DOHH2 (cell line): Measurements from ENCODE around the gene POPDC2.

Source experiments
- H3F3A ChIP-seq: fragments of 200-600 bp; sonication (generic), shearing (Covaris generic); 2 replicates; pipeline ENCODE4 v1.6.0; 2016; ENCODE audit warnings: antibody characterized with exemption, mild to moderate bottlenecking; ENCODE audit not compliant: control insufficient read depth, insufficient read depth
- H3K27ac ChIP-seq: fragments of 200-600 bp; sonication (generic); 2 replicates; pipeline ENCODE4 v1.5.1; 2014; ENCODE audit warnings: low read depth, mild to moderate bottlenecking, low read length, moderate library complexity
- H3K27me3 ChIP-seq: fragments of 200-600 bp; sonication (generic); 2 replicates; pipeline ENCODE4 v1.6.1; 2014; ENCODE audit warnings: mild to moderate bottlenecking, low read length, mixed read lengths; ENCODE audit not compliant: control insufficient read depth
- H3K36me3 ChIP-seq: fragments of 200-600 bp; sonication (generic); 2 replicates; pipeline ENCODE4 v1.6.1; 2014; ENCODE audit warnings: mild to moderate bottlenecking, low read length, moderate library complexity, mixed read lengths; ENCODE audit not compliant: control insufficient read depth
- H3K4me1 ChIP-seq: fragments of 200-600 bp; sonication (generic); 2 replicates; pipeline ENCODE4 v1.6.1; 2014; ENCODE audit warnings: mild to moderate bottlenecking, low read length, mixed read lengths; ENCODE audit not compliant: control insufficient read depth
- H3K4me2 ChIP-seq: fragments of 200-600 bp; sonication (generic); 2 replicates; pipeline ENCODE4 v1.6.0; 2014; ENCODE audit warnings: mild to moderate bottlenecking, low read length, moderate library complexity
- H3K4me3 ChIP-seq: fragments of 200-600 bp; sonication (generic); 2 replicates; pipeline ENCODE4 v1.5.1; 2014; ENCODE audit warnings: mild to moderate bottlenecking, low read length, mixed read lengths
- H3K79me2 ChIP-seq: fragments of 200-600 bp; sonication (generic); 2 replicates; pipeline ENCODE4 v1.6.1; 2014; ENCODE audit warnings: mild to moderate bottlenecking, low read length, mixed read lengths; ENCODE audit not compliant: control insufficient read depth
- H3K9me2 ChIP-seq: fragments of 200-600 bp; sonication (generic); replicated peaks from 2 replicates; pipeline ENCODE4 v1.6.1; 2014; ENCODE audit warnings: mild to moderate bottlenecking, low read length, mixed read lengths; ENCODE audit not compliant: control insufficient read depth
- H3K9me3 ChIP-seq: fragments of 200-600 bp; sonication (generic); 2 replicates; pipeline ENCODE4 v1.6.1; 2014; ENCODE audit warnings: antibody characterized with exemption, low read length, mixed read lengths; ENCODE audit not compliant: control insufficient read depth, insufficient read depth
- H4K20me1 ChIP-seq: fragments of 200-600 bp; sonication (generic); 2 replicates; pipeline ENCODE4 v1.6.0; 2014; ENCODE audit warnings: low read depth, mild to moderate bottlenecking, antibody characterized with exemption, low read length, moderate library complexity; ENCODE audit not compliant: control insufficient read depth, insufficient read depth
- EZH2phosphoT487 ChIP-seq: fragments of 200-600 bp; sonication (generic); IDR thresholded peaks from 2 replicates; pipeline ENCODE4 v1.6.1; 2017; ENCODE audit warnings: borderline replicate concordance, mild to moderate bottlenecking, antibody characterized with exemption, low read length, moderate library complexity, mixed read lengths
- TF ChIP-seq, protein P1 (sequence below): fragments of 200-600 bp; sonication (generic); IDR thresholded peaks from one replicate; pipeline ENCODE4 v1.5.1; 2014; ENCODE audit warnings: antibody characterized with exemption, mild to moderate bottlenecking, low read depth, low read length; ENCODE audit not compliant: poor library complexity, severe bottlenecking

POPDC2 gene

DNA sequence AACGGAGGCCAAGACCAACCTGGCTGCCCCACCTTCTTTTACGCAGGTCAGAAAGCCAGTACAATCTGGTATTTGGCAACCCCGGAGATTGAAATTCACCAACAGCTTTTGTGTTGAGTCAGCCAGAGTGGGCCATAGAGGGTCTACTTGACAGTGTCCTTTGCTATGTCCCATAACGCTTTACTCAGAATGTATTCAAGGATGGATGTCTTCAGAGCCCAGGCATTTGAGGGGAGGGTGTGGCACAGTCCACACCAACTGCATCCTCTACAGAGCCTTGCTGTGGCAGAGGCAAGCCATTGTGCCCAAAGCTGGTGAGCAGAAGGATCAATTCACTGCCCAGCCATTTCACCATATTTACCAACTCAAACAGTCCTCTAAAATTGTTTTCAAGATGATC lies 44.3 kb downstream of the POPDC2 start:
- H3K27ac ChIP-seq, result no peak overlapping the region
- H3K4me3 ChIP-seq, result no peak overlapping the region
- H3K9me2 ChIP-seq, result no peaks in the 10 kb centered on the region
- no peaks in the 10 kb centered on the region for H3K4me1 ChIP-seq
- peaks cover 33% of the 10 kb centered on the region for H3K27me3 ChIP-seq
- no peaks in the 10 kb centered on the region for H3F3A ChIP-seq
- TF ChIP-seq, protein P1, sequence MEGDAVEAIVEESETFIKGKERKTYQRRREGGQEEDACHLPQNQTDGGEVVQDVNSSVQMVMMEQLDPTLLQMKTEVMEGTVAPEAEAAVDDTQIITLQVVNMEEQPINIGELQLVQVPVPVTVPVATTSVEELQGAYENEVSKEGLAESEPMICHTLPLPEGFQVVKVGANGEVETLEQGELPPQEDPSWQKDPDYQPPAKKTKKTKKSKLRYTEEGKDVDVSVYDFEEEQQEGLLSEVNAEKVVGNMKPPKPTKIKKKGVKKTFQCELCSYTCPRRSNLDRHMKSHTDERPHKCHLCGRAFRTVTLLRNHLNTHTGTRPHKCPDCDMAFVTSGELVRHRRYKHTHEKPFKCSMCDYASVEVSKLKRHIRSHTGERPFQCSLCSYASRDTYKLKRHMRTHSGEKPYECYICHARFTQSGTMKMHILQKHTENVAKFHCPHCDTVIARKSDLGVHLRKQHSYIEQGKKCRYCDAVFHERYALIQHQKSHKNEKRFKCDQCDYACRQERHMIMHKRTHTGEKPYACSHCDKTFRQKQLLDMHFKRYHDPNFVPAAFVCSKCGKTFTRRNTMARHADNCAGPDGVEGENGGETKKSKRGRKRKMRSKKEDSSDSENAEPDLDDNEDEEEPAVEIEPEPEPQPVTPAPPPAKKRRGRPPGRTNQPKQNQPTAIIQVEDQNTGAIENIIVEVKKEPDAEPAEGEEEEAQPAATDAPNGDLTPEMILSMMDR, result no peak
- TF ChIP-seq EZH2phosphoT487, result no peak
- no peaks in the 10 kb centered on the region for H3K36me3 ChIP-seq
- H3K9me3 ChIP-seq, result 0 out of 2 replicates have a peak, but pooled peaks cover under 1% of the 10 kb centered on the region
- no peak overlapping the region for H3K4me2 ChIP-seq
- H4K20me1 ChIP-seq, result no peaks in the 10 kb centered on the region
- H3K79me2 ChIP-seq, result no peaks in the 10 kb centered on the region

DNA sequence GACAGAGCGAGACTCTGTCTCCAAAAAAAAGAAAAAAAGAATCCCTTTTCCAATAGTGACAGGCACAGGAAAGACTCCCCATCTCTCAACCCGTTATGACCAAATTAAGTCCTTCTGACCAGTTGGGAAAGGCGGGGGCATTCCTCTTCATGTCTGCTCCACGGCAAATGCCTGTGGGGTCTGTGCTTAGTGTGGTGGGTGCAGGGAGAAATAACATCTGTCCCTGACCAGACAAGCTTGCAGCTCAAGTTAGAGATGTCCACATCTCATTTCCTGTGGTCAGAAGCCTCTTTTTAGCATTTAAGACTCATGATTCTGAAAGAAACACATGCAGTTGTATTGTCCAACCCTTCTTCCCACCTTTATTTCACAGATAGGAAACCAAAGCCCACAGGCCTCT lies 46.5 kb downstream of the POPDC2 start:
- H3K27me3 ChIP-seq, result peaks cover 29% of the 10 kb centered on the region
- no peak overlapping the region for H3K4me2 ChIP-seq
- no peaks in the 10 kb centered on the region for H3F3A ChIP-seq
- no peaks in the 10 kb centered on the region for H3K4me1 ChIP-seq
- no peak overlapping the region for H3K27ac ChIP-seq
- H3K9me2 ChIP-seq, result no peaks in the 10 kb centered on the region
- no peak overlapping the region for H3K4me3 ChIP-seq
- H4K20me1 ChIP-seq, result no peaks in the 10 kb centered on the region
- no peaks in the 10 kb centered on the region for H3K79me2 ChIP-seq
- 0 out of 2 replicates have a peak, but pooled peaks cover 3% of the 10 kb centered on the region for H3K9me3 ChIP-seq
- TF ChIP-seq, protein P1, result no peak
- TF ChIP-seq EZH2phosphoT487, result no peak
- H3K36me3 ChIP-seq, result no peaks in the 10 kb centered on the region

DNA sequence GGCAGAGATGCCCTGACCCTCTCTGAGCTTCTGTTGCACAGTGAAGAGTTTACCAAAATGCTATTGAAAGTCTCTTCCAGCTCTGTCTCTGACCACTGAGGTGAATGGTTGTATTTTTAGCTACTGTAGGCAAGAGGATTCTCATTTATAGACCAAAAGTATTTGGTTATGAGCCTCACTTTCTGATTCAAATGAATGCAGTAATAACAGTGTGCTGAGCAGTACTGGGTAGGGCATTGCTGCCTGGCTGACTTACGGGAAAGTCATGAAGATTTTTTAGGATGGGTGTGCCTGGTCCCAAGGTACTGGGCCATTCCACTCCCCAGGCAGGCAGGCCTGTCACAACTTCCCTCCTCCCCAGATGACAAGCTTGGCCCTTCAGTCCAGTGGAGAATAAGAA lies 47.2 kb downstream of the POPDC2 start:
- no peaks in the 10 kb centered on the region for H3F3A ChIP-seq
- no peaks in the 10 kb centered on the region for H3K4me1 ChIP-seq
- H3K4me3 ChIP-seq, result no peak overlapping the region
- H3K36me3 ChIP-seq, result no peaks in the 10 kb centered on the region
- H3K9me2 ChIP-seq, result no peaks in the 10 kb centered on the region
- peaks cover 22% of the 10 kb centered on the region for H3K27me3 ChIP-seq
- 0 out of 2 replicates have a peak, but pooled peaks cover 3% of the 10 kb centered on the region for H3K9me3 ChIP-seq
- no peak overlapping the region for H3K27ac ChIP-seq
- H4K20me1 ChIP-seq, result no peaks in the 10 kb centered on the region
- TF ChIP-seq, protein P1, result no peak
- no peak for TF ChIP-seq EZH2phosphoT487
- no peak overlapping the region for H3K4me2 ChIP-seq
- no peaks in the 10 kb centered on the region for H3K79me2 ChIP-seq

DNA sequence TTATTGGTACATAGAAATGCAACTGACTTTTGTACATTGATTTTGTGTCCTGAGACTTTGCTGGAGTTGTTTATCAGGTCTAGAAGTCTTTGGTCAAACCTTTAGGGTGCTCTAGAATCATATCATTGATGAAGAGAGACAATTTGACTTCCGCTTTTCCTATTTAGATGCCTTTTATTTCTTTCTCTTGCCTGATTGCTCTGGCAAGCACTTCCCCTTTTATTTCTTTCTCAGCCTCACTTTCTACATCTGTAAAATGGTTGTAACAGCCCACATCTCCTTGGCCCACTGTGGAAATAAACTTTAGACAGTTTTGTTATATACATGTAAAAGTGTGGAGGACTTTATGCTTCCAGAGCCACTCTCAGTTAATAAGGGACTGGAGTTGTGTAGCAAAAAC lies 48.7 kb downstream of the POPDC2 start:
- no peaks in the 10 kb centered on the region for H3K79me2 ChIP-seq
- H3K4me1 ChIP-seq, result no peaks in the 10 kb centered on the region
- H3K27ac ChIP-seq, result no peak overlapping the region
- H3K9me2 ChIP-seq, result no peaks in the 10 kb centered on the region
- no peaks in the 10 kb centered on the region for H3K36me3 ChIP-seq
- peaks cover 16% of the 10 kb centered on the region for H3K27me3 ChIP-seq
- TF ChIP-seq, protein P1, result no peak
- no peak for TF ChIP-seq EZH2phosphoT487
- no peak overlapping the region for H3K4me2 ChIP-seq
- H3F3A ChIP-seq, result no peaks in the 10 kb centered on the region
- H3K4me3 ChIP-seq, result no peak overlapping the region
- H4K20me1 ChIP-seq, result no peaks in the 10 kb centered on the region
- H3K9me3 ChIP-seq, result 0 out of 2 replicates have a peak, but pooled peaks cover 3% of the 10 kb centered on the region
